Inferior parietal cortex (tissue), 1 donor: Measurements from ENCODE around the gene DLGAP3.
"Not testable (repeated sequence)": the region's sequence is repeated elsewhere in the genome, so short reads cannot be mapped to it uniquely, and the experiment has no call there.

Experiments used
- DNase-seq: peaks from one replicate; pipeline ENCODE4 v3.0.0-alpha.2; 2016; ENCODE audit errors: extremely low spot score

DLGAP3 gene

GRCh38 chr1:34929497-34929852, at the start of gene DLGAP3:
Gene DLGAP3, minus strand, starts transcription at chr1:34929650. Its CDS starts 24,267 bp downstream, at chr1:34905383.
- no peak for DNase-seq

- no peak for DNase-seq
Measured at GRCh38 chr1:34978921-34979320, 49.5 kb upstream of the DLGAP3 start.

GRCh38 chr1:34977858-34978257, 48.4 kb upstream of the DLGAP3 start:
- DNase-seq = no peak

GRCh38 chr1:34977210-34977471, 47.7 kb upstream of the DLGAP3 start:
- no peak for DNase-seq

GRCh38 chr1:34976384-34977209, 47.1 kb upstream of the DLGAP3 start:
- no peak for DNase-seq

GRCh38 chr1:34975771-34976170, 46.3 kb upstream of the DLGAP3 start:
- no peak for DNase-seq

- no peak for DNase-seq
Measured at GRCh38 chr1:34975338-34975737, 45.9 kb upstream of the DLGAP3 start.

GRCh38 chr1:34974626-34975025, 45.2 kb upstream of the DLGAP3 start:
- DNase-seq = no peak

- no peak for DNase-seq
Measured at GRCh38 chr1:34973326-34973725, 43.9 kb upstream of the DLGAP3 start.

GRCh38 chr1:34970829-34971228, 41.4 kb upstream of the DLGAP3 start:
- DNase-seq = no peak

GRCh38 chr1:34970220-34970735, 40.8 kb upstream of the DLGAP3 start:
- no peak for DNase-seq

- not testable (repeated sequence) for DNase-seq
Measured at GRCh38 chr1:34968297-34968696, 38.8 kb upstream of the DLGAP3 start.

GRCh38 chr1:34967672-34968071, 38.2 kb upstream of the DLGAP3 start:
- DNase-seq = not testable (repeated sequence)

GRCh38 chr1:34965597-34965996, 36.1 kb upstream of the DLGAP3 start:
- no peak for DNase-seq

GRCh38 chr1:34950428-34950827, 21.0 kb upstream of the DLGAP3 start:
- no peak for DNase-seq

GRCh38 chr1:34948739-34949138, 19.3 kb upstream of the DLGAP3 start:
- not testable (repeated sequence) for DNase-seq

GRCh38 chr1:34947641-34948314, 18.3 kb upstream of the DLGAP3 start:
- not testable (repeated sequence) for DNase-seq

GRCh38 chr1:34946211-34946610, 16.8 kb upstream of the DLGAP3 start:
- DNase-seq = no peak

- not testable (repeated sequence) for DNase-seq
Measured at GRCh38 chr1:34941798-34942197, 12.3 kb upstream of the DLGAP3 start.

- no peak for DNase-seq
Measured at GRCh38 chr1:34930702-34931071, 1.2 kb upstream of the DLGAP3 start.

- DNase-seq = no peak
Measured at GRCh38 chr1:34929853-34930701, 627 bp upstream of the DLGAP3 start.
